ENCODE results near the gene RBKS.
A peak's percentile ranks its signal among the peaks of the same experiment; 100 is the strongest.

The RBKS gene

DNA sequence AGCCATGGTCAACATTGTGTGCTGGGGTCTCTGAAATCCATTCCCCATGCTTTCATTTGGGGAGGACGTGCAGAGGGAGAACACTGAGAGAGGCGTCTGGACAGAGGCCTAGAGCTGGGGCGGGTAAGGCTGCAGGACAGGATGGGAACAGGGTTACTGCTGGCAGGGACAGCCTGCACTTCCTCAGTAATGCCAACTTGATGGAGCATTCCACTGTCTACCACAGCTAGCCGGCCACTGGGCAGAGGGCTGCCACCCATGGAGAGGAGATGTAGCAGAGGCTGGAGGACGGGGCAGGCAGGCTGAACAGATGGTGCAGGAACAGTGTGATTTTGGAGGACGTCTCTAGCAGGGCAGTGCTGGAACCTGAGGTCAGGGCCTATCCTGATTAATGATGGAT lies 89.3 kb downstream of the RBKS start:
- Histone ChIP-seq H3K9me3 (ENCODE audit: control insufficient read depth, insufficient read depth, low read length) (no peaks in the 10 kb centered on the region), H3K4me3 (ENCODE audit: low read length) (no peak overlapping the region), H3K4me1 (ENCODE audit: control insufficient read depth, insufficient read depth, low read length) (no peaks in the 10 kb centered on the region), H3K27me3 (ENCODE audit: control insufficient read depth, insufficient read depth, low read length) (no peaks in the 10 kb centered on the region), H3K27ac (ENCODE audit: low read length) (no peak overlapping the region), H3K36me3 (ENCODE audit: control insufficient read depth, insufficient read depth, low read length) (no peaks in the 10 kb centered on the region)
- no CpG with 5 or more reads among the region's 6 CpGs for WGBS (ENCODE audit: insufficient coverage, insufficient read length)
- no peak for DNase-seq (ENCODE audit: low read depth, low spot score)

GRCh38 chr2:27799646-27800010 lies 90.6 kb downstream of the RBKS start:
- WGBS (ENCODE audit: insufficient coverage, insufficient read length): no CpG with 5 or more reads among the region's 4 CpGs
- Histone ChIP-seq H3K36me3 (ENCODE audit: control insufficient read depth, insufficient read depth, low read length) (no peaks in the 10 kb centered on the region), H3K4me1 (ENCODE audit: control insufficient read depth, insufficient read depth, low read length) (no peaks in the 10 kb centered on the region), H3K9me3 (ENCODE audit: control insufficient read depth, insufficient read depth, low read length) (no peaks in the 10 kb centered on the region), H3K4me3 (ENCODE audit: low read length) (no peak overlapping the region), H3K27me3 (ENCODE audit: control insufficient read depth, insufficient read depth, low read length) (no peaks in the 10 kb centered on the region), H3K27ac (ENCODE audit: low read length) (no peak overlapping the region)
- no peak for DNase-seq (ENCODE audit: low read depth, low spot score)

- no peaks in the 10 kb centered on the region for H3K9me3 ChIP-seq (ENCODE audit: control insufficient read depth, insufficient read depth, low read length)
- H3K4me3 ChIP-seq (ENCODE audit: low read length): no peak overlapping the region
- H3K4me1 ChIP-seq (ENCODE audit: control insufficient read depth, insufficient read depth, low read length): no peaks in the 10 kb centered on the region
- no peak overlapping the region for H3K27ac ChIP-seq (ENCODE audit: low read length)
- peak; percentile 16 for DNase-seq (ENCODE audit: low read depth, low spot score)
- H3K27me3 ChIP-seq (ENCODE audit: control insufficient read depth, insufficient read depth, low read length): no peaks in the 10 kb centered on the region
- no CpG with 5 or more reads among the region's 11 CpGs for WGBS (ENCODE audit: insufficient coverage, insufficient read length)
- H3K36me3 ChIP-seq (ENCODE audit: control insufficient read depth, insufficient read depth, low read length): no peaks in the 10 kb centered on the region
Measured at GRCh38 chr2:27798948-27799645, 91.1 kb downstream of the RBKS start.

GRCh38 chr2:27798486-27798885 lies 91.7 kb downstream of the RBKS start:
- Histone ChIP-seq H3K36me3 (ENCODE audit: control insufficient read depth, insufficient read depth, low read length) (no peaks in the 10 kb centered on the region), H3K4me3 (ENCODE audit: low read length) (no peak overlapping the region), H3K9me3 (ENCODE audit: control insufficient read depth, insufficient read depth, low read length) (no peaks in the 10 kb centered on the region), H3K27me3 (ENCODE audit: control insufficient read depth, insufficient read depth, low read length) (no peaks in the 10 kb centered on the region), H3K4me1 (ENCODE audit: control insufficient read depth, insufficient read depth, low read length) (no peaks in the 10 kb centered on the region), H3K27ac (ENCODE audit: low read length) (no peak overlapping the region)
- WGBS (ENCODE audit: insufficient coverage, insufficient read length): no CpG with 5 or more reads among the region's 7 CpGs
- no peak for DNase-seq (ENCODE audit: low read depth, low spot score)

GRCh38 chr2:27797841-27798240 lies 92.3 kb downstream of the RBKS start:
- Histone ChIP-seq H3K27me3 (ENCODE audit: control insufficient read depth, insufficient read depth, low read length) (no peaks in the 10 kb centered on the region), H3K9me3 (ENCODE audit: control insufficient read depth, insufficient read depth, low read length) (no peaks in the 10 kb centered on the region), H3K27ac (ENCODE audit: low read length) (no peak overlapping the region), H3K4me1 (ENCODE audit: control insufficient read depth, insufficient read depth, low read length) (no peaks in the 10 kb centered on the region), H3K36me3 (ENCODE audit: control insufficient read depth, insufficient read depth, low read length) (no peaks in the 10 kb centered on the region), H3K4me3 (ENCODE audit: low read length) (no peak overlapping the region)
- WGBS (ENCODE audit: insufficient coverage, insufficient read length): no CpG with 5 or more reads among the region's 4 CpGs
- DNase-seq (ENCODE audit: low read depth, low spot score): no peak

DNA sequence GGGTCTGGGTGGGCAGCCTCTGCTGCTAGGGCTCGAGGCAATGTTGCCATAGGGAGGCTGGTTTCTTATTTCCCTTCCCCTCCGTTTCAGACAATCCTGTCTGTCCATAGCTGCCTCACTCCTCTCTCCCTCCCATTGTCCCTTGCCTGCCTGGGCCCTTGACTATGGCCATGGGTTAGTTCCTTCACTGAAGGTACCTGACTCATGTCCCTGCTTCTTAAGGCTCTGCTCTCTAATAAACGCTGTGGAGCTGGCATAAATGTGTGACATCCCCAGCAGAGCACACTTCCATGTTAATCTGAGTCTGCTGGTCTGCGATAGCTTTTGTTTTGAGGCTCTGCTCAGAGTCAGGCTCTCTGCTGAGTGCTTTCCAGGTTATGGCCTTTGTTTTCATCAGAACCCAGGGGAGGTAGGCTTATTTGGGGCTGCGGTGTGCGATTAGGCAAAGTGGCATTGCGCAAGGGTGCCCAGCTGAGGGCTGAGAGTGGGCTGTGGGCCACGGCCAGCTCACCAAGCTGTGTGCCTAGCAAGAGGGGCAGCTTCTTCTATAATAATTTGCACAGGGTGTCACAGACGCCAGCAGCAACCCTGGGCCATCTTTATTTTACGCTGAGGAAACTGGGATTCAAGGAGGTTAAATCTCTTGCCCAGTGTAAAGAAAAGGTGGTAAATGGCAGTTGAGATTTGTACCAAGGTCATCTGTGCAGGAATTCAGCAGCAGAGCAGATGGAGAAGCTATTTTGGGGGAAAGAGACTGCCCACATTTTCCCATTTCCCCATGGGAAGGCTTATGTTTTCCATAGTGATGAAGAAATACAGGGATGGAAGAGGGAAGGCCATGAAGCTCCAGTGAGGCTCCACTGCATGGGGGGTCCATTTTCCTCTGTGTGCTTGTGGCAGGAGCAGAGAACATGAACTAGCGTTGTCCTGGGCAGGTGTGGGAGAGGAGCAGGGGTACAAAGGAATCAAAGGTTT lies 93.1 kb downstream of the RBKS start:
- DNase-seq (ENCODE audit: low read depth, low spot score): no peak
- no peaks in the 10 kb centered on the region for H3K9me3 ChIP-seq (ENCODE audit: control insufficient read depth, insufficient read depth, low read length)
- H3K27ac ChIP-seq (ENCODE audit: low read length): no peak overlapping the region
- no peak overlapping the region for H3K4me3 ChIP-seq (ENCODE audit: low read length)
- WGBS (ENCODE audit: insufficient coverage, insufficient read length): no CpG with 5 or more reads among the region's 11 CpGs
- no peaks in the 10 kb centered on the region for H3K27me3 ChIP-seq (ENCODE audit: control insufficient read depth, insufficient read depth, low read length)
- no peaks in the 10 kb centered on the region for H3K4me1 ChIP-seq (ENCODE audit: control insufficient read depth, insufficient read depth, low read length)
- H3K36me3 ChIP-seq (ENCODE audit: control insufficient read depth, insufficient read depth, low read length): no peaks in the 10 kb centered on the region

DNA sequence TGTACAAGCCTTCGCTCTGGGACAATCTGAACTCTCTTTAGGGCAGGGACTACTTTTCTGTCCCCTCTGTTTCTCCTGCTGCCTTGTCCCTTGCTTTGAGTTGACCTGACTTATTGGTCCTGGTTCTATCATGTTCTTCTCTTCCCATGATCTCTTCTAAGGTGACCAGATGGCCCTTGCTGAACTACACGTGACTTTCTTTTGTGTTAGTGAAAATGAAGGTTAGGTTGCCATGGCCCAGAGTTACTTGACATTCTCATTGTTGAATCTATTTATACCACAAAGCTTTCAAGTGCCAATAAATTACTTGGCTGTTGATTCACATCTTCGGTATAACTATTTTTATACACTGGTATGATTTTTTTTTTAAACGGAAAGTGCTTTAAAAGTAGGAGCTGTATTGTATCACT lies 94.3 kb downstream of the RBKS start:
- Histone ChIP-seq H3K4me1 (ENCODE audit: control insufficient read depth, insufficient read depth, low read length) (no peaks in the 10 kb centered on the region), H3K27me3 (ENCODE audit: control insufficient read depth, insufficient read depth, low read length) (no peaks in the 10 kb centered on the region), H3K4me3 (ENCODE audit: low read length) (no peak overlapping the region), H3K36me3 (ENCODE audit: control insufficient read depth, insufficient read depth, low read length) (no peaks in the 10 kb centered on the region), H3K27ac (ENCODE audit: low read length) (no peak overlapping the region), H3K9me3 (ENCODE audit: control insufficient read depth, insufficient read depth, low read length) (no peaks in the 10 kb centered on the region)
- no CpG with 5 or more reads among the region's 4 CpGs for WGBS (ENCODE audit: insufficient coverage, insufficient read length)
- no peak for DNase-seq (ENCODE audit: low read depth, low spot score)

DNA sequence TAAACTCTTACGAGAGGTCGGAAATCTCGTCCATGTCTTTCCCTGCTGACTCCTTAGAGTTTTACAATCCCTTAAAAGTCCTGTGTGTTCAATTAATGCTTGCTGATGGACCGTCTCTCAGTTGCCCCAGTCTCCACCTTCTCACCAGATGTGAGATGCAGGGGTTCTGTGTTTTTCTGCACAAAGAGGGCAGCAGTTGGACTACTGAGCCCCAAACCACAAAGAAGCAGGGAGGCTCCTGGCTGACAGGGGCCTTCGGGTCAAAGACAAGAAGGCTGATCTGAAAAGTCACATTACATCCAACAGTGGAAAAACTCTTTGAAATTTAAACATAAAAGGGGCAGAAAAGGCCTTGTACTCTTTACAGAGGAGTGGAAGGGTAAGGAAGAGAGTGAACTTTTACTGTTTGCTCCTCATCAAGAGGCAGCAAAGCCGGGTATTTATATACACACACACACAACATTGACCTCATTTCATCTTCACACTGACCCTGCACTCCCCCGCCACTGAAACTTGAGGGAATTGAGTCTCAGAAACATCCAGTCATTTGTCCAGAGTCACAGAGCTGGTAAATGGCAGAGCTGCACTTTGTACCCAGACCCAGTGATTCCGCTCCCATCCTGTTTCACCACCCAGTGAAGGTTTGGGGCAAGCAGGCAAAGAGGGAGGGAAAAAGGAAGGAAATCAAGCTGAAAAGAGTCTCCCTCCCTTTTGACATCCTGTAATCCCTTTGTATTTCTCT lies 94.9 kb downstream of the RBKS start:
- H3K27ac ChIP-seq (ENCODE audit: low read length): no peak overlapping the region

DNA sequence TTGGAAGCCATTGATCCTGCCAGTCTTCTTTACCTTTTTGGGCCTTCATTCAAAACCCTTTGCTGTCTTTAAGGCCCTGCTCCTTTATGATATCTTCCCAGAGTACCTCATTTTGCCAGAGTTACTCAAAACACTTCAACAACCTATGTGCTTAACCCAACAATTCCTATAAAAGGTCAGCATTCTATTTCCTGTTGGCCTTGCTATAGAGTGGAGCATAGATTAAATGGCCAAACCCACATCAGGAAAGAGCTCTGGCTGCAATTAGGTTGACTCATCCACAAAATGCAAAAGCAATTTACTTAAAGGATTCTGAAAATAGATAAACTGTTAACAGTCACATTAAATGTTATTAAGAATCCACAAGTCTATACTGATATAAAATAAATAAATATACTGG lies 97.4 kb downstream of the RBKS start:
- no peak for DNase-seq (ENCODE audit: low read depth, low spot score)
- Histone ChIP-seq H3K36me3 (ENCODE audit: control insufficient read depth, insufficient read depth, low read length) (no peaks in the 10 kb centered on the region), H3K27me3 (ENCODE audit: control insufficient read depth, insufficient read depth, low read length) (no peaks in the 10 kb centered on the region), H3K4me1 (ENCODE audit: control insufficient read depth, insufficient read depth, low read length) (no peaks in the 10 kb centered on the region), H3K9me3 (ENCODE audit: control insufficient read depth, insufficient read depth, low read length) (no peaks in the 10 kb centered on the region), H3K27ac (ENCODE audit: low read length) (no peak overlapping the region), H3K4me3 (ENCODE audit: low read length) (no peak overlapping the region)

More for the DNA sequence above, 94.9 kb downstream of the RBKS start:
- Histone ChIP-seq H3K4me1 (ENCODE audit: control insufficient read depth, insufficient read depth, low read length) (no peaks in the 10 kb centered on the region), H3K36me3 (ENCODE audit: control insufficient read depth, insufficient read depth, low read length) (no peaks in the 10 kb centered on the region), H3K9me3 (ENCODE audit: control insufficient read depth, insufficient read depth, low read length) (no peaks in the 10 kb centered on the region), H3K27me3 (ENCODE audit: control insufficient read depth, insufficient read depth, low read length) (no peaks in the 10 kb centered on the region), H3K4me3 (ENCODE audit: low read length) (no peak overlapping the region)
- DNase-seq (ENCODE audit: low read depth, low spot score): no peak
- WGBS (ENCODE audit: insufficient coverage, insufficient read length): no CpG with 5 or more reads among the region's 8 CpGs

DNA sequence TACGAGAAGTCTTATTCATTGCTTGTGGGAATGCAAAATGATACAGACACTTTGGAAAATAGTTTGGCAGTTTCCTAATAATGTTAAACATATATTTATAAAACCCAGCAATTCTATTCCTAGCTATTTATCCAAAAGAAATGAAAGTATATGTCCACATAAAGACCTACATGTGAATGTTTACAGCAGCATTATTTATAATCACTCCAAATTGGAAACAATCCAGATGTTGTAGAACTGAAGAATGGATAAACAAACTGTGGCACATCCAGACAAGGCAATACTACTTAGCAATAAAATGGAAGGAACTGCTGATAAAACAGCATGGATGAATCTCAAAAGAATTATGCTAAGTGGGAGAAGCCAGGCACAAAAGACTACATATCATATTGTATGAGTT lies 99.4 kb downstream of the RBKS start:
- WGBS (ENCODE audit: insufficient coverage, insufficient read length): no CpG with 5 or more reads among the region's 1 CpG
- no peaks in the 10 kb centered on the region for H3K36me3 ChIP-seq (ENCODE audit: control insufficient read depth, insufficient read depth, low read length)
- no peaks in the 10 kb centered on the region for H3K9me3 ChIP-seq (ENCODE audit: control insufficient read depth, insufficient read depth, low read length)
- DNase-seq (ENCODE audit: low read depth, low spot score): no peak
- H3K27ac ChIP-seq (ENCODE audit: low read length): no peak overlapping the region
- no peaks in the 10 kb centered on the region for H3K27me3 ChIP-seq (ENCODE audit: control insufficient read depth, insufficient read depth, low read length)
- H3K4me1 ChIP-seq (ENCODE audit: control insufficient read depth, insufficient read depth, low read length): no peaks in the 10 kb centered on the region
- no peak overlapping the region for H3K4me3 ChIP-seq (ENCODE audit: low read length)

Data from iPS DF 6.9 (cell line).